ENCODE data around the gene SUN3. TPM values are rescaled to one million over a fixed set of nuclear protein-coding genes. Genes with fewer than 3 reads are reported as not detected.

SUN3 gene
- total and polyA plus RNA-seq, 9 donors = not detected

DNA sequence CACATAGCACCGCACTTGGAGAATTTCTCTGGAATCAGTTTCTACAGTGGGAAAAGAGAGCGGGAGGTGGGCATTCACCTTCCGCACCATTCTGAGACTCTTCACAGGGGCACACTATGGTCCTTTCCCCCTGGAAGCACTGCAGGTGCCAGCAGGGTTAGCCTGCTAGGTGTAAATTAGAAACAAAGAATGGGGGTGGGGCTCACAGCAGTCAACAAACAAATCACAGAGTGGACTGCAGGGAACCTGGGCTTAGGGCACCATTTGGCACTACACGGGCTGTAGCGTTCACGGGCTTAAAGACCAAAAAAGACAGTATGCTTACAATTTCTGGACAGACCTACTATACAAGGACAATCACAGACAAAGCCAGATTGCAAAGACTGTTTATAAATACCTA lies 72.7 kb downstream of the SUN3 start:
- Histone ChIP-seq H3K4me1 (ENCODE audit: insufficient read depth) (no peaks in the 10 kb centered on the region), H3K27ac (no peak overlapping the region), H3K27me3 (no peaks in the 10 kb centered on the region), H3K9me3 (no peaks in the 10 kb centered on the region), H3K4me3 (no peak overlapping the region), H3K36me3 (no peaks in the 10 kb centered on the region)
- no peak for DNase-seq
- intact Hi-C loops (cut with DNase I) = no loop called here
- TF ChIP-seq, protein P1, sequence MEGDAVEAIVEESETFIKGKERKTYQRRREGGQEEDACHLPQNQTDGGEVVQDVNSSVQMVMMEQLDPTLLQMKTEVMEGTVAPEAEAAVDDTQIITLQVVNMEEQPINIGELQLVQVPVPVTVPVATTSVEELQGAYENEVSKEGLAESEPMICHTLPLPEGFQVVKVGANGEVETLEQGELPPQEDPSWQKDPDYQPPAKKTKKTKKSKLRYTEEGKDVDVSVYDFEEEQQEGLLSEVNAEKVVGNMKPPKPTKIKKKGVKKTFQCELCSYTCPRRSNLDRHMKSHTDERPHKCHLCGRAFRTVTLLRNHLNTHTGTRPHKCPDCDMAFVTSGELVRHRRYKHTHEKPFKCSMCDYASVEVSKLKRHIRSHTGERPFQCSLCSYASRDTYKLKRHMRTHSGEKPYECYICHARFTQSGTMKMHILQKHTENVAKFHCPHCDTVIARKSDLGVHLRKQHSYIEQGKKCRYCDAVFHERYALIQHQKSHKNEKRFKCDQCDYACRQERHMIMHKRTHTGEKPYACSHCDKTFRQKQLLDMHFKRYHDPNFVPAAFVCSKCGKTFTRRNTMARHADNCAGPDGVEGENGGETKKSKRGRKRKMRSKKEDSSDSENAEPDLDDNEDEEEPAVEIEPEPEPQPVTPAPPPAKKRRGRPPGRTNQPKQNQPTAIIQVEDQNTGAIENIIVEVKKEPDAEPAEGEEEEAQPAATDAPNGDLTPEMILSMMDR (IDR thresholded peaks at IDR 0.05) = no peak
- TF ChIP-seq POLR2A (IDR thresholded peaks at IDR 0.05) (no peak), EP300 (IDR thresholded peaks at IDR 0.05) (no peak)
- WGBS, 3 donors = 82 to 94% (median 86%) methylated on average over 6 of the region's 6 CpGs

DNA sequence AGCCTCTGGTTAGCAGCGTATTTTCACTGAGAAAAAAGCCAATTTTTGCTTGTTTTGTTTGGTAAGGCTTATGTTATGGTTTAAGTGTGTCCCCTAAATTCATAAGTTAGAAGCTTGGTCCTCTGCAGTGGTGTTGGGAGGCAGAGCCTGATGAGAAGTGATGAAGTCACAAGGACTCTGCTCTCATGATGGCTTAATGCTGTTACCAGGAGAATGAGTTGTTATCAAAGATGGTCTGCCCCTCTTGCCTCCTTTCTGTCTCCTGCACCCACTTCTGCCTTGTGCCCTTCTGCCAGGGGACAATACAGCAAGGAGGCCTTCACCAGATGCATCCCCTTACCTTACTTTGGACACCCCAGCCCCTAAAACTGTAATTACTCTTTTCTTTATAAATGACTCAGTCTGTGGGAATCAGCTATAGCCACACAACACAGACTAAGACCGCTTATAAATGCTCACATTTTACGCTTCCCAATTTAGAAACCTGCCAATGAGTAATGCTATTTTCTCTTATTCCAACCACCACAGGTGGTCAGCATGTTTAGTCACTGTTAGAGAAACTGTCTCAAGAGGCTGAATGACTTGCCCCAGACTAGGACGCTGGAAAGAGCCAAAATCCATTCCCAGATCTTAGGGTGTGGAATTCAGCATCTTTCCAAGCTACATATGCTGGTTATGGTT lies 74.5 kb downstream of the SUN3 start:
- intact Hi-C loops (cut with DNase I) = no loop called here
- H3K4me1 ChIP-seq (ENCODE audit: insufficient read depth) = no peaks in the 10 kb centered on the region
- no peaks in the 10 kb centered on the region for H3K36me3 ChIP-seq
- DNase-seq = no peak
- no peak overlapping the region for H3K4me3 ChIP-seq
- TF ChIP-seq POLR2A (IDR thresholded peaks at IDR 0.05) = no peak
- TF ChIP-seq EP300 (IDR thresholded peaks at IDR 0.05) = no peak
- TF ChIP-seq, protein P1 (IDR thresholded peaks at IDR 0.05) = no peak
- H3K27ac ChIP-seq = no peak overlapping the region
- WGBS, 3 donors = 87 to 92% (median 90%) methylated on average over 4 of the region's 4 CpGs
- H3K9me3 ChIP-seq = no peaks in the 10 kb centered on the region
- no peaks in the 10 kb centered on the region for H3K27me3 ChIP-seq

DNA sequence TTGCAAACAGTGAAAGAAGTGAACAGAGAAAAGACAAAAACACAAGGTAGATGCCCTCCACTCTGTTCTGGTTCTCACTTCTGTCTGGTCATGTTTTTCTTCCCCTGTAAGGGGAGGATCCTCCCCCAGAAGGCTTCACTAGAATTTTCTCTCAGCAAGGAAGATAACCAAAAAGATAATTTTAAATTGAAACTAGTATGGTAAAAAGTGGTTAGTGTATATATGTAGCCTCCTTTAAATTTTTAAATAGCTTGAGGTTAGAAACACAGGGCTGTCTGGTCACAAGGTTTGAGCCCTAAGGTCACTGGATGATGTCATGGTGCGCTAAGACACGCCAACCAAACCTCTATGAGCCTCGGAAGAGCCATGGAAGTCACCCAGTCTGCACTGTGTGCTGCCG lies 75.1 kb downstream of the SUN3 start:
- no peaks in the 10 kb centered on the region for H3K36me3 ChIP-seq
- 61 to 91% (median 75%) methylated on average over 4 of the region's 4 CpGs for WGBS, 3 donors
- H3K9me3 ChIP-seq = no peaks in the 10 kb centered on the region
- intact Hi-C loops (cut with DNase I) = no loop called here
- no peak overlapping the region for H3K4me3 ChIP-seq
- DNase-seq = no peak
- H3K27ac ChIP-seq = no peak overlapping the region
- H3K4me1 ChIP-seq (ENCODE audit: insufficient read depth) = no peaks in the 10 kb centered on the region
- TF ChIP-seq, protein P1 (IDR thresholded peaks at IDR 0.05) = no peak
- TF ChIP-seq POLR2A (IDR thresholded peaks at IDR 0.05) (no peak), EP300 (IDR thresholded peaks at IDR 0.05) (no peak)
- no peaks in the 10 kb centered on the region for H3K27me3 ChIP-seq

DNA sequence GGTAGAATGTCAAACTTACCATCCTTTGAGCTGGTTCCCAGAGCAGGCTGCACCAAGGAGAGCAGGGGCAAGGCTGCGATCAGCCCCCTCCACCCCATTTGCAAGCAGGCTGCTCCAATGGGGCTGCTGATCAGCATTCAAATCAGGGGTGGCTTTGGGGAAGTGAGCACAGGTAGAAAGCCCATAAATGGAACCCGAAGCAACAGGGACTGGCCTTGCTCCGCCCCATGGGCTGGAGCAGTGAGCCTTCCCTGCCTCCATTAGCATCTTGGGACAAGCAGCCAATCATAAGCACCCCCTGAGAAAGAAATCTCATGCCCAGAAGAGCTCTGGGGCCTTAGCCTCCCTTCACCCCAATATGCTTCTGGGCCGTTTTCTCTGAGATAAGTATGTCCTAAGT lies 76.7 kb downstream of the SUN3 start:
- WGBS, 3 donors = 76 to 83% (median 78%) methylated on average over 4 of the region's 4 CpGs
- H3K4me1 ChIP-seq (ENCODE audit: insufficient read depth) = no peaks in the 10 kb centered on the region
- TF ChIP-seq, protein P1 (IDR thresholded peaks at IDR 0.05) = no peak
- TF ChIP-seq EP300 (IDR thresholded peaks at IDR 0.05) (no peak), POLR2A (IDR thresholded peaks at IDR 0.05) (no peak)
- no peak overlapping the region for H3K4me3 ChIP-seq
- no peaks in the 10 kb centered on the region for H3K27me3 ChIP-seq
- intact Hi-C loops (cut with DNase I) = no loop called here
- no peak for DNase-seq
- H3K9me3 ChIP-seq = no peaks in the 10 kb centered on the region
- no peak overlapping the region for H3K27ac ChIP-seq
- no peaks in the 10 kb centered on the region for H3K36me3 ChIP-seq
